C4-2B (cell line): ENCODE results near the gene ALX4.

Source experiments
- H3K27ac ChIP-seq: fragments of 450-650 bp; 2 replicates; pipeline ENCODE4 v1.5.1; 2017
- ZFX ChIP-seq: fragments of 450-650 bp; IDR thresholded peaks from 2 replicates; pipeline ENCODE4 v1.6.1; 2017
- TF ChIP-seq, protein P1 (sequence below): fragments of 450-650 bp; conservative IDR thresholded peaks from 2 replicates; pipeline ENCODE4 v1.5.1; 2017; ENCODE audit warnings: mild to moderate bottlenecking

ALX4 gene

DNA sequence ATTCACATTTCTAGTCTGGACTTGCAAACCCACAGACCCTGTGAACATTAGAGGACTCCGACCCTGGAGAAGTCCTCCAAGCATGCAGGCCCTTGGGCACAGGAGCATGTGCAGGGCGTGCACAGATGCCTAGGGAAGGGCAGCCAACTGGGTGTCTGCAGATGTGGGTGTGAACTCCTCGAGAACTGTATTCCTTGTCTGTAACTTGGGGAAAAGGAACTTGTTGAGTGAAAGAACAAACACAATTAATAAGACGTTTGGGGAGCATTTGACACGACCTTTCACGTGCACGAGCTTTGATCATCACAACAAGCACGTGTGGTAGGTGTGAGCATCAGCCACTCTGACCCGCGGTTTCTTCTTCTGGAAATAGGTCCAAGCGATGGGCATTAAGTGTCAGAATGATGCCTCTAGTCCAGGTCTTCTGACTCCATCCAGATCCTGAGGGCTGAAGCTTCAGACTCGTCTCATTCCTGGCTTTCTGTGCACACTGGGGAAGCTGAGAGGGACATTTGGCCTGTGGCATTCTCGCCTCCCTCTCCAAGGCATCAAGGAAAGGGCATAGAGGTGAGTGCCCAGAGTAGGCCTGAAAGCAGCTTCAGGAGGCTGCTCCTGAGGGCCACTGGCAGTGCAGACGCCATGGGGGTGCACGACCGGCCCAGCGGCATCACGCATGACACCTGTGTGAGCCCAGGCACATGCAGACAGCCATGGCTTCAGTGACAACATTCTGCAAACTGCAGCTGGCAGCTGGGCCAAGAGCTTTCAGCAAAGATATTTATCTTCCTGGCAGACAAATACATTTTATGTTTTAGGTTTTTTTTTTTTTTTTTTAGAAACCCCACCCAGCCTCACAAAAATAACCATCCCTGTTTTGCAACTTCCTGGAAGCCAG, 32.5 kb downstream of the ALX4 start:
- TF ChIP-seq ZFX = no peak
- TF ChIP-seq, protein P1, sequence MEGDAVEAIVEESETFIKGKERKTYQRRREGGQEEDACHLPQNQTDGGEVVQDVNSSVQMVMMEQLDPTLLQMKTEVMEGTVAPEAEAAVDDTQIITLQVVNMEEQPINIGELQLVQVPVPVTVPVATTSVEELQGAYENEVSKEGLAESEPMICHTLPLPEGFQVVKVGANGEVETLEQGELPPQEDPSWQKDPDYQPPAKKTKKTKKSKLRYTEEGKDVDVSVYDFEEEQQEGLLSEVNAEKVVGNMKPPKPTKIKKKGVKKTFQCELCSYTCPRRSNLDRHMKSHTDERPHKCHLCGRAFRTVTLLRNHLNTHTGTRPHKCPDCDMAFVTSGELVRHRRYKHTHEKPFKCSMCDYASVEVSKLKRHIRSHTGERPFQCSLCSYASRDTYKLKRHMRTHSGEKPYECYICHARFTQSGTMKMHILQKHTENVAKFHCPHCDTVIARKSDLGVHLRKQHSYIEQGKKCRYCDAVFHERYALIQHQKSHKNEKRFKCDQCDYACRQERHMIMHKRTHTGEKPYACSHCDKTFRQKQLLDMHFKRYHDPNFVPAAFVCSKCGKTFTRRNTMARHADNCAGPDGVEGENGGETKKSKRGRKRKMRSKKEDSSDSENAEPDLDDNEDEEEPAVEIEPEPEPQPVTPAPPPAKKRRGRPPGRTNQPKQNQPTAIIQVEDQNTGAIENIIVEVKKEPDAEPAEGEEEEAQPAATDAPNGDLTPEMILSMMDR = no peak
- no peak overlapping the region for H3K27ac ChIP-seq

DNA sequence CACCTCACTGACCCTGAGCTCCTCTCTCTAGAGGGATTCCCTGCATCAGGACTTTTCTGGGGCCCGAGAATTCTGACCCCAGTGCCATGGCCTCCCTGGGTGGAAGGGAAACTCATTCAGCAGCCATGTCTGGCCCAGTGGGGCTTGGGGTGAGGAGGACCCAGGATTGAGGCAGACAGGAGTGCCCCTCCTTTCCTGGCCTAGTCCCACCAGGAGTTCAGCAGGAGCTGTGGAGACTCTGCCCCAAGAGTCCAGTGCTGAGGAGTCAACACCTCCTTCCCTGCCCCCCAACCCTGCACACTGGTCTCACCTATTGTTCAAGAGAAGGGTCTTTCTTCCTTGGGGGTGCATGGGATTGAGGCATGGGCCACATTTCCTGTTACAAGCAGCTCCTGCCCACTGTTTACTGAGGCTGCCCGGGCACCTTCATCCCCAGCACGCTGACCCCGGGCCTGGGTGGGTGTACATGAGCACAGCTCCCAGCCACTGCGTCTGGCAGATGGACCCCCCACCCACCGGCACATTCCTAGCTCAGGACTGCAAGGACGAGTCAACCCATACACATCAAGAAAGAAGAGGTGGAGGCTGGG, 33.9 kb downstream of the ALX4 start:
- TF ChIP-seq ZFX = no peak
- TF ChIP-seq, protein P1 = no peak
- H3K27ac ChIP-seq = no peak overlapping the region

DNA sequence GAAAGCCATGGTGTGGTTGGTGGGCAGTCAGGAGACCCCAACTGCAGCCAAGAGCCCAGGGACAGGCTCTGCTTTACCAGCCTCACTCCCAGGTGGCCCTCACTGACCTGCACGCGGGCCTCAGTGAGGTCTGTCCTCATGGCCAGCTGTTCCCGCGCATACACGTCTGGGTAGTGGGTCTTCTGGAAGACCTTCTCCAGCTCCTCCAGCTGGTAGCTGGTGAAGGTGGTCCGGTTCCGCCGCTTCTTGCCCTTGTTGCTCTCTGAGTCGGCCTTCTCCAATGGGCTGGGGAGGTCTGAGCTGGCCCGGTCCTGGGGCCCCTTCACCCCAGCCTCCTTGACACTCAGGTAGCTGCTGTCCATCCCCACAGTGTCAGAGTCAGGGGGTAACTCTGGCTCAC, 34.7 kb downstream of the ALX4 start:
- no peak overlapping the region for H3K27ac ChIP-seq
- TF ChIP-seq, protein P1 = no peak
- no peak for TF ChIP-seq ZFX

DNA sequence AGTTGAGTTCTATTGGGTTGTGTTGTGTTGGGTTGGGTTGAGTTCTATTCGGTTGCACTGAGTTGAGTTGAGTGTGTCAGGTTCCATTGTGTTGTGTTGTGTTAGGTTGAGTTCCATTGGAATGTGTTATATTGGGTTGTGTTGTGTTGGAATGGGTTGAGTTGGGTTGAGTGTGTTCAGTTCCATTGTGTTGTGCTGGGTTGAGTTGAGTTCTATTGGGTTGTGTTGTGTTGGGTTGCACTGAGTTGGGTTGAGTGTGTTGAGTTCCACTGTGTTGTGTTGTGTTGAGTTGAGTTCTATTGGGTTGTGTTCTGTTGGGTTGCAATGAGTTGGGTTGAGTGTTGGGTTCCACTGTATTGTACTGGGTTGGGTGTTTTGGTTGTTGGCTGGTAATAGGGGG, 35.5 kb downstream of the ALX4 start:
- no peak for TF ChIP-seq ZFX
- TF ChIP-seq, protein P1 = no peak
- no peak overlapping the region for H3K27ac ChIP-seq

DNA sequence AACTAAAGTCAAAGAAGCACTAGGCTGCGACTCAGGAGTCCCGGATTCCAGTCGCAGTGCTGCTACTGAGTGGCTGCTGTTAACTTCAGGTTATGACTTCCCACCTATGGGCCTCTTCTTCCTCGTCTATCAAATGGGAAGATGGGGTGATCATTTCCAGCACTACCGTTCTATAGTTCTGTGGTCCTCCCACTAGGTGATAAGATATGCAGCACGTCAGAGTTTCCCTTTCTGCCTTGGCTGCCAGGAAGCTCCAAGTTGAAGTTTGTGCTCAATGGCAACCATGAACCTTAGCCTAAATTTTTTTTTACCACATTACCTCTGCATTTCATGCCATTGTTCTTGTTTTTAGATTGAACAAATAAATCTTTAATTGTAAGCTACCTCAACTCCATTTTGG, 38.7 kb downstream of the ALX4 start:
- no peak overlapping the region for H3K27ac ChIP-seq
- TF ChIP-seq, protein P1 = no peak
- TF ChIP-seq ZFX = no peak

DNA sequence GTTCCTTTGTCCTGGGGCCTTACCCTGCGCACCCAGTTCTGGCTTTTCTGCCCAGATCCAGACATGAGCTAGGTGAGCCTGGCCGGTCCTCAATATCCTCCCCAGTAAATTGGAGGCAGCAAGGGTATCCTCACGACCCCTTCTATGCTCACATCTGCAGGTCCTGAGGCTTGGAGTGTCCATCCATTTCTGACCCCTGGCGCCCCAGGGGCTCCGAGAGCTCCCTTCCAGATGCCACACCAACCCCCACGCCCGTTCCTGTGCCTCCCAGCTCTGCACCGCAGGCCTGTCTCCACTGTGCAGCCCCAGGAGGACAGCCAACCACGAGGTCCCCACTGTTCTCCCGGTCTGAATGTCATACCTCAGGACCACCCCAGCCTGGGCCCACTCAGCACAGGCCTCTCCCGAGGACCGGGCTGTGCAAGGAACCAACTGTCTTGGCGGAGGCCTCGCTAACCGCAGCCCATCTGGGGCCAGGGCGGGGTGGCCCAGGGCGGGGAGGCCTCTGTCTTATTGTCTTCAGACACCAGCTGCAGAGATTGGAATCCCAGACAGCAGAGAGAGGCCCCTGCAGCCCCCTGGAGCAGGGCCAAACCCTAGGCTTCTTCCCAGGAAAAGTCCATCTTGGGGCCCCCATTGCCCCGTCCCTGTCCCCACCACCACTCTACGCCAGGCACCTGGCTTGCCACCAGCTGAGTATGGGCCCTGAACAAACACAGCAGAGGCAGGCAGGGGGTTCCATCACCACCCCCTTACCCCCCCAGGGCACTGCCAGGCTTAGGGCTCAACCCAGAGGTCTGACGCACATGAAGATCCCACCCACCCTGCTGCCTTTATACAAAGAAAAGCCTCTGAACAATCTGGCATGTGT, 39.3 kb downstream of the ALX4 start:
- TF ChIP-seq ZFX = no peak
- TF ChIP-seq, protein P1 = no peak
- no peak overlapping the region for H3K27ac ChIP-seq
